CD14-positive monocyte (primary cell): ENCODE measurements around the gene PCBP3. TPM values are rescaled to one million over a fixed set of nuclear protein-coding genes. Genes with fewer than 3 reads are reported as not detected.

Experiments
- DNase-seq, 3 donors: peaks; one replicate each; pipeline ENCODE4 v3.0.0-alpha.2; 2011 to 2022
- H2AFZ ChIP-seq: 2 replicates; pipeline ENCODE4 v1.6.0; 2012; ENCODE audit warnings: mild to moderate bottlenecking, low read depth, low read length, inconsistent platforms; ENCODE audit not compliant: insufficient read depth, poor library complexity, severe bottlenecking
- H3K27ac ChIP-seq, 2 donors: 1 replicate in 1 of 2; 2 replicates in 1 of 2; pipeline ENCODE4 v1.5.1; 2012 to 2013; ENCODE audit warnings: low read length in 2 of 2, control low read depth in 1 of 2, inconsistent platforms in 1 of 2, low read depth in 1 of 2, mild to moderate bottlenecking in 1 of 2
- H3K27me3 ChIP-seq, 2 donors: one replicate each; pipeline versions ENCODE4 v1.6.0 to v1.6.1; 2011 to 2013; ENCODE audit warnings: low read length in 2 of 2; ENCODE audit not compliant: control insufficient read depth in 2 of 2, insufficient read depth in 2 of 2
- H3K36me3 ChIP-seq, 2 donors: replicated peaks in 1 of 2; 1 replicate in 1 of 2; 2 replicates in 1 of 2; pipeline versions ENCODE4 v1.5.1 to v1.6.1; 2012 to 2013; ENCODE audit warnings: low read length in 2 of 2, control low read depth in 1 of 2, inconsistent platforms in 1 of 2, mild to moderate bottlenecking in 1 of 2; ENCODE audit not compliant: insufficient read depth in 2 of 2, control insufficient read depth in 1 of 2
- H3K4me1 ChIP-seq, 2 donors: 1 replicate in 1 of 2; 2 replicates in 1 of 2; pipeline versions ENCODE4 v1.5.1 to v1.6.1; 2012 to 2013; ENCODE audit warnings: low read length in 2 of 2, control low read depth in 1 of 2, inconsistent platforms in 1 of 2, mild to moderate bottlenecking in 1 of 2, moderate library complexity in 1 of 2; ENCODE audit not compliant: insufficient read depth in 2 of 2, control insufficient read depth in 1 of 2
- H3K4me2 ChIP-seq: replicated peaks from 2 replicates; pipeline ENCODE3; 2012; ENCODE audit warnings: low read length, moderate library complexity, mild to moderate bottlenecking; ENCODE audit not compliant: poor library complexity, severe bottlenecking; ENCODE audit errors: extremely low read depth
- H3K4me3 ChIP-seq, 3 experiments: fragments of 200-600 bp in 1 of 3; sonication (generic) in 1 of 3; replicated peaks in 1 of 3; 1 replicate in 2 of 3; 2 replicates in 1 of 3; pipeline ENCODE4 v1.5.1; 2011 to 2013; ENCODE audit warnings: low read length in 3 of 3, mild to moderate bottlenecking in 3 of 3, control low read depth in 2 of 3, low read depth in 2 of 3, inconsistent platforms in 1 of 3, moderate library complexity in 1 of 3
- H3K79me2 ChIP-seq: 2 replicates; pipeline ENCODE4 v1.6.0; 2012; ENCODE audit warnings: mild to moderate bottlenecking, control low read depth, inconsistent platforms, low read length, moderate library complexity; ENCODE audit not compliant: insufficient read depth
- H3K9ac ChIP-seq: 2 replicates; pipeline ENCODE4 v1.6.0; 2017; ENCODE audit warnings: low read length, mild to moderate bottlenecking; ENCODE audit not compliant: insufficient read depth, poor library complexity, severe bottlenecking
- H3K9me3 ChIP-seq, 2 donors: replicated peaks in 1 of 2; 1 replicate in 1 of 2; 2 replicates in 1 of 2; pipeline versions ENCODE4 v1.5.1 to v1.6.1; 2012 to 2013; ENCODE audit warnings: low read length in 2 of 2, control low read depth in 1 of 2; ENCODE audit not compliant: control insufficient read depth in 1 of 2, insufficient read depth in 1 of 2
- H4K20me1 ChIP-seq: 2 replicates; pipeline ENCODE4 v1.6.0; 2012; ENCODE audit warnings: mild to moderate bottlenecking, low read length, control low read depth, moderate library complexity; ENCODE audit not compliant: insufficient read depth
- H3K27ac Mint-ChIP-seq, 7 donors: one replicate each; pipeline ENCODE4 v1.8.0; 2020; ENCODE audit warnings: mild to moderate bottlenecking in 7 of 7, mixed read lengths in 7 of 7, moderate library complexity in 6 of 7, inconsistent platforms in 2 of 7
- H3K27me3 Mint-ChIP-seq, 3 donors: one replicate each; pipeline ENCODE4 v1.8.0; 2021 to 2022; ENCODE audit warnings: low read depth in 3 of 3, mild to moderate bottlenecking in 3 of 3, mixed read lengths in 3 of 3, moderate library complexity in 3 of 3, inconsistent platforms in 1 of 3
- H3K36me3 Mint-ChIP-seq, 2 donors: one replicate each; pipeline ENCODE4 v1.8.0; 2020; ENCODE audit warnings: mixed read lengths in 2 of 2, inconsistent platforms in 1 of 2, mild to moderate bottlenecking in 1 of 2
- H3K4me1 Mint-ChIP-seq: one replicate; pipeline ENCODE4 v1.8.0; 2020; ENCODE audit warnings: mild to moderate bottlenecking, mixed read lengths
- H3K4me3 Mint-ChIP-seq, 2 donors: one replicate each; pipeline ENCODE4 v1.8.0; 2020; ENCODE audit warnings: mild to moderate bottlenecking in 2 of 2, mixed read lengths in 2 of 2, moderate library complexity in 1 of 2
- H3K9me3 Mint-ChIP-seq, 7 donors: one replicate each; pipeline ENCODE4 v1.8.0; 2020 to 2022; ENCODE audit warnings: mixed read lengths in 7 of 7, mild to moderate bottlenecking in 6 of 7, moderate library complexity in 6 of 7, inconsistent platforms in 2 of 7
- CTCF ChIP-seq: fragments of 200-600 bp; IDR thresholded peaks from one replicate; pipeline ENCODE4 v1.8.0; 2022; ENCODE audit warnings: antibody characterized with exemption, mild to moderate bottlenecking
- WGBS: methylation state at CpG from one replicate; pipeline ENCODE4 v1.1.5; 2013; ENCODE audit warnings: missing lambda C conversion rate; ENCODE audit not compliant: insufficient coverage; 5-methylcytosine and 5-hydroxymethylcytosine counted together
- intact Hi-C, 2 donors: fragments of 100-400 bp; cut with micrococcal nuclease; formaldehyde crosslinking; loops; one replicate each; pipeline versions ENCODE4 v1.15.0 to v1.15.1; 2023
- polyA plus RNA-seq, 3 donors: library from polyadenylated mRNA; depleted of rRNA in 1 of 3; unstranded in 2 of 3; stranded (reverse) in 1 of 3; fragments of 300-500 nt in 2 of 3; fragments of >200 nt in 1 of 3; fragmentation: Illumina TruSeq in 2 of 3; gene quantifications; 1 replicate in 2 of 3; 2 replicates in 1 of 3; pipeline ENCODE4 v1.2.3, GENCODE V29; 2012 to 2021

Gene PCBP3
- polyA plus RNA-seq, 3 donors: 0.34 to 0.49 TPM; not detected in 1

- Mint-ChIP-seq H3K36me3 (no peaks in the 10 kb centered on the region), H3K4me3 (no peak overlapping the region), H3K9me3 (peaks cover 0 to 4% (median 0%) of the 10 kb centered on the region in 7 donors), H3K27ac (peak overlapping the region in 1 of 7 donors; percentile 19), H3K4me1 (peaks cover 3% of the 10 kb centered on the region), H3K27me3 (peaks cover 0 to 2% (median 0%) of the 10 kb centered on the region in 3 donors)
- Histone ChIP-seq H4K20me1 (no peaks in the 10 kb centered on the region), H3K4me2 (no peak overlapping the region), H3K79me2 (no peaks in the 10 kb centered on the region), H3K4me3 (no peak overlapping the region), H3K36me3 (no peaks in the 10 kb centered on the region), H3K27ac (no peak overlapping the region), H3K27me3 (no peaks in the 10 kb centered on the region), H2AFZ (no peak overlapping the region), H3K9ac (no peak overlapping the region), H3K9me3 (no peaks in the 10 kb centered on the region), H3K4me1 (no peaks in the 10 kb centered on the region)
- WGBS: 97% methylated on average over 2 of the region's 2 CpGs
- intact Hi-C loops: no loop called here
- no peak for TF ChIP-seq CTCF
- no peak for DNase-seq
Measured at GRCh38 chr21:45727390-45727789, 83.9 kb downstream of the PCBP3 start.

DNA sequence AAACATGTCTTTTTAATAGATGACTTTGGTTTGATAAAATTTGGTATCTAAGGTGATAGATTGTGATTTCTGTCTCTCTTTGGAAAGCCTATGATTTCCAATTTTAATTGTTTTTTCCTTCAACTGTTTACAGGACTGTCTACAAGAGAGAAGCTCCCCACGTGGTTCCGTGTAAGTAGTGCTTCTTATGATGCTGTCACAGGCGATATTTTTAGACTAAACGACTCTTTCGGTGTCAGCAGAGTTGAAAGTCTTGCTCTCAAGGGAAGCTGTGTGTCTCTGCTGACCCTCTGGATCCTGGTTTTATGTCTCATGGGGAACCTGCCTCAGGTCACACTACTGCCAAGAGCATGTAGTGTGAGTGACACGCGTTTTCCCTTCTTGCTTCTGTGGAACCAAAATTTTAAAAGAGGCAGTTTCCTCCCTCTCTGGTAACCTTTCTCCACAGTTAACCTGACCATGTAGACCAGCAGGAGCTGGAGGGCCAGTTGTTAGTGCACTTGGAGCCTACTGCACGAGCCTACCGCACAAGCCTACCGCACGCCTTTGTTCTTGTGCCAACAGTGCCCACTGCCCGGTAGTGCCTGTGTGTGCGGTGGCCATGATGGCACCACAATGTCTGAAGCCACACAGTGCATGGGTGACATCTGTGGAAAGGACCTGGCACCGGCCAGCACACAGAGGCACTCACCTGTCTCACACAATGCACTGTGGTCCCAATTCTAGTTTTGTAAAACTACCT, 91.9 kb downstream of the PCBP3 start:
- H3K9me3 Mint-ChIP-seq: peaks cover 0 to 7% (median 0%) of the 10 kb centered on the region in 7 donors

More for the DNA sequence above, 91.9 kb downstream of the PCBP3 start:
- Mint-ChIP-seq H3K27ac (no peak overlapping the region), H3K4me3 (no peak overlapping the region), H3K36me3 (no peaks in the 10 kb centered on the region), H3K27me3 (peaks cover 0 to 3% (median 0%) of the 10 kb centered on the region in 3 donors), H3K4me1 (no peaks in the 10 kb centered on the region)
- Histone ChIP-seq H3K4me1 (no peaks in the 10 kb centered on the region), H3K79me2 (no peaks in the 10 kb centered on the region), H3K4me2 (no peak overlapping the region), H3K9ac (no peak overlapping the region), H3K4me3 (no peak overlapping the region), H3K9me3 (no peaks in the 10 kb centered on the region), H3K27ac (no peak overlapping the region), H4K20me1 (no peaks in the 10 kb centered on the region), H2AFZ (no peak overlapping the region), H3K36me3 (no peaks in the 10 kb centered on the region), H3K27me3 (no peaks in the 10 kb centered on the region)
- no peak for TF ChIP-seq CTCF
- intact Hi-C loops: no loop called here
- 96% methylated on average over 14 of the region's 14 CpGs for WGBS
- DNase-seq: no peak
